ENCODE measurements around the gene IKBKG. TPM values are rescaled to one million over a fixed set of nuclear protein-coding genes. Genes with fewer than 3 reads are reported as not detected.

The IKBKG gene
- total and polyA plus RNA-seq, 2 of the 13 experiments (the other 11 are each of a cell fraction or from before 2014, with no cell fraction given) = 30.6 to 44.3 TPM

GRCh38 chrX:154592505-154592904, 45.1 kb downstream of the IKBKG start:
- DNase-seq (ENCODE audit: low spot score) (no peak), FAIRE-seq (no peak), ATAC-seq (no peak)
- intact Hi-C loops (cut with micrococcal nuclease; ENCODE audit: unreplicated experiment) (no loop called here), in situ Hi-C loops (cut with HindIII; ENCODE audit: extremely low pct_ligation_motif_present, low pct_unique_long_range_greater_than_20kb) (loop anchor here (25.0 kb wide), 1 partner anchor 245 kb away; the partner anchor contains the start of gene SMIM9)
- BruUV-seq (replicated peaks) = no TSS peak
- ChIA-PET CTCF (ENCODE audit: low intra/inter-chr PET ratio, low total read pairs) (no interaction called here), POLR2A (no interaction called here)
- no peak for TF ChIP-seq THAP8 (CRISPR knock-in tag; IDR thresholded peaks at IDR 0.05; ENCODE audit: borderline replicate concordance)
- no peak for TF ChIP-seq ZFYVE20 (CRISPR knock-in tag; IDR thresholded peaks at IDR 0.05; ENCODE audit: borderline replicate concordance, low read depth)
- no peak for TF ChIP-seq SRSF9 (IDR thresholded peaks at IDR 0.05; ENCODE audit: borderline replicate concordance, insufficient read depth, low read depth, low read length, poor library complexity, severe bottlenecking)
- no peak for TF ChIP-seq NONO (IDR thresholded peaks at IDR 0.05)
- TF ChIP-seq NONO (CRISPR knock-in tag; conservative IDR thresholded peaks at IDR 0.05) = no peak
- no peak for TF ChIP-seq FOXO1 (CRISPR knock-in tag; IDR thresholded peaks at IDR 0.05)
- TF ChIP-seq ARHGAP35 (CRISPR knock-in tag; IDR thresholded peaks at IDR 0.05; ENCODE audit: borderline replicate concordance) = no peak
- TF ChIP-seq MTA1 (CRISPR knock-in tag; IDR thresholded peaks at IDR 0.05; ENCODE audit: borderline replicate concordance) = no peak
- TF ChIP-seq ZNF841 (CRISPR knock-in tag; IDR thresholded peaks at IDR 0.05; ENCODE audit: borderline replicate concordance) = no peak
- TF ChIP-seq ONECUT2 (CRISPR knock-in tag; IDR thresholded peaks at IDR 0.05) = no peak
- no peak for TF ChIP-seq ZFY (CRISPR knock-in tag; IDR thresholded peaks at IDR 0.05)
- TF ChIP-seq AKAP8 (CRISPR knock-in tag; IDR thresholded peaks at IDR 0.05) = no peak
- no peak for TF ChIP-seq HNRNPLL (IDR thresholded peaks at IDR 0.05; ENCODE audit: low read depth, low read length, poor library complexity, severe bottlenecking)
- no peak for TF ChIP-seq CHCHD3 (CRISPR knock-in tag; IDR thresholded peaks at IDR 0.05)
- no peak for TF ChIP-seq NCOA2 (CRISPR knock-in tag; IDR thresholded peaks at IDR 0.05)
- TF ChIP-seq TEAD3 (CRISPR knock-in tag; optimal IDR thresholded peaks at IDR 0.05; ENCODE audit: borderline replicate concordance) = no peak
- no peak for TF ChIP-seq ZNF577 (CRISPR knock-in tag; IDR thresholded peaks at IDR 0.05; ENCODE audit: borderline replicate concordance, low read depth)
- no peak overlapping the region for H3K9ac ChIP-seq (ENCODE audit: insufficient read depth, low read depth, low read length)
- H3K9me3 ChIP-seq (ENCODE audit: low read length) = no peaks in the 10 kb centered on the region
- no peak overlapping the region for H3K4me3 ChIP-seq (replicated peaks in 1 of 3; ENCODE audit: insufficient read depth in 1 of 3, low read depth in 2 of 3, low read length in 3 of 3)
- 0 out of 5 replicates have a peak, but pooled peaks cover 0 to 6% of the 10 kb centered on the region in 2 experiments for H3K27me3 ChIP-seq (ENCODE audit: control insufficient read depth in 1 of 2, insufficient read depth in 2 of 2, low read length in 2 of 2)
- H3K27ac ChIP-seq (ENCODE audit: extremely low read length, insufficient read depth, low read length) = no peak overlapping the region
- WGBS (ENCODE audit: low lambda C conversion rate) = 56% methylated on average over 3 of the region's 5 CpGs
- no peak overlapping the region for H3K4me2 ChIP-seq (ENCODE audit: low read depth, low read length)
- H3K36me3 ChIP-seq (replicated peaks in 1 of 2; ENCODE audit: control insufficient read depth in 1 of 2, insufficient read depth in 2 of 2, low read length in 2 of 2) = no peaks in the 10 kb centered on the region
- no peak overlapping the region for H2AFZ ChIP-seq (ENCODE audit: low read length)
- no peaks in the 10 kb centered on the region for H4K20me1 ChIP-seq (ENCODE audit: insufficient read depth, low read length)
- no peaks in the 10 kb centered on the region for H3K79me2 ChIP-seq (ENCODE audit: insufficient read depth, low read length)
- no peaks in the 10 kb centered on the region for H3K4me1 ChIP-seq (ENCODE audit: insufficient read depth, low read length)
